Globus pallidus (tissue), 1 donor: ENCODE data around the gene SYNE3.

Source experiments
- DNase-seq: peaks from one replicate; pipeline ENCODE4 v3.0.0-alpha.2; 2015; ENCODE audit warnings: low spot score

The SYNE3 gene

GRCh38 chr14:95474941-95475340, 41.5 kb downstream of the SYNE3 start:
- no peak for DNase-seq

GRCh38 chr14:95474486-95474885, 42.0 kb downstream of the SYNE3 start:
- no peak for DNase-seq

- DNase-seq = no peak
Observed at GRCh38 chr14:95472819-95473251, 43.6 kb downstream of the SYNE3 start.

GRCh38 chr14:95471476-95471875, 45.0 kb downstream of the SYNE3 start:
- no peak for DNase-seq

- DNase-seq = no peak
Observed at GRCh38 chr14:95471016-95471415, 45.4 kb downstream of the SYNE3 start.

- DNase-seq = no peak
Observed at GRCh38 chr14:95469134-95469481, 47.3 kb downstream of the SYNE3 start.

GRCh38 chr14:95468448-95469133, 47.9 kb downstream of the SYNE3 start:
- DNase-seq = no peak

GRCh38 chr14:95467657-95468056, 48.8 kb downstream of the SYNE3 start:
- DNase-seq = no peak

GRCh38 chr14:95467232-95467631, 49.2 kb downstream of the SYNE3 start:
- no peak for DNase-seq
